ENCODE measurements around the gene SNRPA1.
"Not testable (repeated sequence)": the region's sequence is repeated elsewhere in the genome, so short reads cannot be mapped to it uniquely, and the experiment has no call there.

SNRPA1 gene

GRCh38 chr15:101296418-101297405, 1.7 kb upstream of the SNRPA1 start:
- CTCF ChIA-PET: interaction anchor here (0.6 to 5.4 kb wide), 7 partner anchors 20 to 370 kb away, joined by 3 to 20 read pairs (median 7); no protein-coding TSS in a partner anchor
- no peak for DNase-seq
- Mint-ChIP-seq H3K36me3 (peaks cover 18% of the 10 kb centered on the region), H3K4me3 (peak overlapping the region; percentile 87), H3K27me3 (no peaks in the 10 kb centered on the region), H3K9me3 (no peaks in the 10 kb centered on the region), H3K27ac (no peak overlapping the region), H3K4me1 (peaks cover 36% of the 10 kb centered on the region)

GRCh38 chr15:101295607-101296161, 636 bp upstream of the SNRPA1 start:
- no peak for DNase-seq
- H3K36me3 Mint-ChIP-seq: peaks cover 21% of the 10 kb centered on the region
- peaks cover 40% of the 10 kb centered on the region for H3K4me1 Mint-ChIP-seq
- peak overlapping the region; percentile 91 for H3K27ac Mint-ChIP-seq
- H3K27me3 Mint-ChIP-seq: no peaks in the 10 kb centered on the region
- CTCF ChIA-PET: interaction anchor here (0.6 to 5.4 kb wide), 9 partner anchors 9 to 371 kb away, joined by 3 to 20 read pairs (median 4); no protein-coding TSS in a partner anchor
- H3K4me3 Mint-ChIP-seq: peak overlapping the region; percentile 87
- no peaks in the 10 kb centered on the region for H3K9me3 Mint-ChIP-seq

- DNase-seq: no peak
- Mint-ChIP-seq H3K4me3 (peak overlapping the region; percentile 87), H3K27me3 (no peaks in the 10 kb centered on the region), H3K9me3 (no peaks in the 10 kb centered on the region), H3K36me3 (peaks cover 38% of the 10 kb centered on the region), H3K27ac (peak overlapping the region; percentile 91), H3K4me1 (peaks cover 57% of the 10 kb centered on the region)
- CTCF ChIA-PET: interaction anchor here (0.9 to 5.4 kb wide), 5 partner anchors 27 to 349 kb away, joined by 3 to 20 read pairs (median 3); no protein-coding TSS in a partner anchor
Observed at GRCh38 chr15:101293122-101293521, 1.9 kb downstream of the SNRPA1 start.

GRCh38 chr15:101288905-101289513, 6.0 kb downstream of the SNRPA1 start:
- H3K4me3 Mint-ChIP-seq: no peak overlapping the region
- H3K27ac Mint-ChIP-seq: peak overlapping the region; percentile 50
- peaks cover 67% of the 10 kb centered on the region for H3K36me3 Mint-ChIP-seq
- no peaks in the 10 kb centered on the region for H3K27me3 Mint-ChIP-seq
- CTCF ChIA-PET: interaction anchor here (0.6 to 3.6 kb wide), 20 partner anchors 9 to 371 kb away, joined by 3 to 31 read pairs (median 4); partner anchors contain the start of gene TM2D3
- DNase-seq: no peak
- no peaks in the 10 kb centered on the region for H3K9me3 Mint-ChIP-seq
- H3K4me1 Mint-ChIP-seq: peaks cover 54% of the 10 kb centered on the region

DNA sequence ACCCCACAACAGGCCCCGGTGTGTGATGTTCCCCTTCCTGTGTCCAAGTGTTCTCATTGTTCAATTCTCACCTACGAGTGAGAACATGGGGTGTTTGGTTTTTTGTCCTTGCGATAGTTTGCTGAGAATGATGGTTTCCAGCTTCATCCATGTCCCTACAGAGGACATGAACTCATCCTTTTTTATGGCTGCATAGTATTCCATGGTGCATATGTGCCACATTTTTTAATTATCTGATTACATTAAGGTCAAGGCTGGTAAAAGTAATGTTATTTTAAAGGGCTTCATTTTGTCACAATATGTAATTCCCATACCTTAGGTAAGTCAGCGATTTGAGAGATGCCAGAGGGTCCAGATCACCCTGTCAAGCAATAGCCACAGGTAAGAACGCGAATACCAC, 7.7 kb downstream of the SNRPA1 start:
- Mint-ChIP-seq H3K36me3 (peaks cover 70% of the 10 kb centered on the region), H3K4me1 (peaks cover 42% of the 10 kb centered on the region), H3K27ac (peak overlapping the region; percentile 24)
- DNase-seq, H3K27me3 Mint-ChIP-seq, H3K9me3 Mint-ChIP-seq, H3K4me3 Mint-ChIP-seq: not testable (repeated sequence)
- CTCF ChIA-PET: interaction anchor here (0.6 to 3.6 kb wide), 10 partner anchors 11 to 367 kb away, joined by 3 to 31 read pairs (median 4); no protein-coding TSS in a partner anchor

DNA sequence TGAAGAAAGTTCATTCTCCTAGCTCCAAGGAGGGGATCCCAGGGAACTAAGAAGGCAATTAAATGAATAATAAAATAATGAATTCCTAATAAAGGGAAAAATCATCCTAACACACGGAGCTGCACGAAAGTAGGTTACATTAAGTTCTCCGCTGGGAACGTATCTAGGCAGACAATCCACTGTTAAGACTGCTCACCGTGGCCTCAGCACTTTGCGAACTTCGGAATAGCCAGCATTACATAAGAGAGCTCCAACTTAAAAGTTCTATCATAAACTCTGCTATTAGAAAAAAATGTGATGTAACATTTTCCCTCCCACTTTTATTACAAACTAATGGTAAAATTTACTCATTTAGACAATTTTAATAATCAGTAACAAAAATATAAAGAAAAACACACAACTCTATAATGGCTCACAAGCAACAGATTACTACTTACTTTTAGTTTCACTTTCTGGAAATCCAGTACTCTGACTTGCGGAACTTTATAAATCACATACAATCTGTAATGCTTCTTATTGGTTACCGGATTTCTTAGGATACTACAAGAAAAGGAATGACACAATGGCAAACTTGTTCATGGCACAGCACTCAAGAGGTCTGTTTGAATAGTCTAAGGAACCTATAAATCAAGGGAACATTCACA, 8.5 kb downstream of the SNRPA1 start:
- Mint-ChIP-seq H3K36me3 (peaks cover 72% of the 10 kb centered on the region), H3K27me3 (no peaks in the 10 kb centered on the region), H3K9me3 (no peaks in the 10 kb centered on the region), H3K27ac (peak overlapping the region; percentile 77), H3K4me1 (peaks cover 34% of the 10 kb centered on the region), H3K4me3 (no peak overlapping the region)
- CTCF ChIA-PET: interaction anchor here (1.2 to 2.0 kb wide), 3 partner anchors 28 to 355 kb away, joined by 3 to 5 read pairs (median 3); no protein-coding TSS in a partner anchor
- DNase-seq: no peak

DNA sequence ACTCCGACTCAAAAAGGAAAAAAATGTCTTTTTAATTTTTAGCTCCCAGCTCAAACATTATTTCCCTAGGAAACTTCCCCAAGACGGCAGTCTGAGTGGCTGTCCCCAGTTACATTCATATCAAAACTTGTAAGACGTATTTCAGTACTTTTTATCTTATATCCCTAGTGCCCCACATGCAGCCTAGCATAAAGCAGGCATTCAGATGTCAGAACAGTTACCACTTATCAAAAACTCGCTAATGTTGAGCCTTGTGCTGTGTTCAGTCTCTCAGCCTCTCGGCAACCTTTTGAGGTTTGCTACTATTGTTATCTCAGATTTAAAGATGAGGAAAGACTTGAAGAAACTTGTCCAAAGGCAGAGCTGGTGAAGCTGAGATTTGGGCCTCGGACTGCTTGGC, 11.1 kb downstream of the SNRPA1 start:
- CTCF ChIA-PET: interaction anchor here (1.1 to 1.8 kb wide), 2 partner anchors 11 to 218 kb away, joined by 4 to 6 read pairs; partner anchors contain the start of gene SNRPA1
- Mint-ChIP-seq H3K27me3 (no peaks in the 10 kb centered on the region), H3K36me3 (peaks cover 72% of the 10 kb centered on the region), H3K4me1 (peaks cover 20% of the 10 kb centered on the region), H3K27ac (peak overlapping the region; percentile 42), H3K9me3 (no peaks in the 10 kb centered on the region), H3K4me3 (no peak overlapping the region)
- DNase-seq: no peak

GRCh38 chr15:101280007-101280406, 15.0 kb downstream of the SNRPA1 start:
- peaks cover 48% of the 10 kb centered on the region for H3K36me3 Mint-ChIP-seq
- H3K27ac Mint-ChIP-seq: no peak overlapping the region

DNA sequence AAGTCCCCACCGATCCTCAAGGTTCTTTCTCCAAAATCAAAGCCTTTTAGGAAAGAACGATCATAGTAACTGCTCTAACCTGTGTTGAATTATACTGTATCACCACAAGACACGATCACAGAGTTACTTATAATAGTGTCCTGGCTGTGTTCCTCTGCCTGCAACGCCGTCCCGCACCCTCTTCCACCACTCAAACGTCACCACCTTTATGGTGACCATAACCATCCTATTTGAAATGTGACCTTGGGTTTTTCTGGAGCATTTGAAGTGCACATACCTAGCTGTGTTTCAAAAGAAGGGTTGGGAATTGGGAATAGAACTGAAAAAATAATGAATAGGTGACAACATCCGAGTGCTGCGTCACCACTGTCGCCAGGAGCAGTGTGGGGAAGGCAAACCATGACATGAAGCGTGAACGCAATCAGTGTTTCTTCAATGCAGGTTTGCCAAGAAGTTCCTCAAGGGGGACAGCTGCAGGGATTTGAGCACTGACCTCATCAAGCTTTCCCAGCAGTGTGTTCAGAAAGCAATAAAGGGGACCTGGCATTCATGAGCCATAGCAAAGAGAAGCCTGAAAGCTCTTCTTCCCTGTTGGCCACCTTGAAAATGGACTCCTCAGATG, 17.0 kb downstream of the SNRPA1 start:
- Mint-ChIP-seq H3K9me3 (no peaks in the 10 kb centered on the region), H3K36me3 (peaks cover 55% of the 10 kb centered on the region), H3K27me3 (no peaks in the 10 kb centered on the region)

More at GRCh38 chr15:101280007-101280406, 15.0 kb downstream of the SNRPA1 start:
- CTCF ChIA-PET: interaction anchor here (0.7 kb wide), 1 partner anchor 375 kb away, joined by 3 read pairs; no protein-coding TSS in a partner anchor
- H3K4me3 Mint-ChIP-seq: no peak overlapping the region
- peaks cover 25% of the 10 kb centered on the region for H3K4me1 Mint-ChIP-seq
- H3K27me3 Mint-ChIP-seq: no peaks in the 10 kb centered on the region
- H3K9me3 Mint-ChIP-seq: no peaks in the 10 kb centered on the region
- DNase-seq: no peak

GRCh38 chr15:101277038-101277822, 17.8 kb downstream of the SNRPA1 start, which contains the start of gene SELENOS:
SELENOS (minus strand) TSS chr15:101277485; CDS start chr15:101277417, 68 bp downstream.
- CTCF ChIA-PET: interaction anchor here (0.9 to 1.5 kb wide), 2 partner anchors 12 to 44 kb away, joined by 3 read pairs; no protein-coding TSS in a partner anchor
- Mint-ChIP-seq H3K4me3 (peak within 1 kb of the TSS; percentile 93), H3K27ac (peak within 1 kb of the TSS; percentile 88), H3K36me3 (peaks cover 56% of the 10 kb centered on the region), H3K27me3 (no peaks in the 10 kb centered on the region), H3K4me1 (peaks cover 29% of the 10 kb centered on the region), H3K9me3 (no peaks in the 10 kb centered on the region)
- DNase-seq: peak; percentile 91

More for the DNA sequence above, 17.0 kb downstream of the SNRPA1 start:
- CTCF ChIA-PET: interaction anchor here (0.9 to 1.3 kb wide), 3 partner anchors 12 to 370 kb away, joined by 3 to 5 read pairs (median 3); no protein-coding TSS in a partner anchor
- DNase-seq: no peak
- peak overlapping the region; percentile 93 for H3K4me3 Mint-ChIP-seq
- peak overlapping the region; percentile 85 for H3K27ac Mint-ChIP-seq
- H3K4me1 Mint-ChIP-seq: peaks cover 29% of the 10 kb centered on the region

GRCh38 chr15:101276501-101277037, 18.5 kb downstream of the SNRPA1 start:
- Mint-ChIP-seq H3K36me3 (peaks cover 50% of the 10 kb centered on the region), H3K4me3 (peak overlapping the region; percentile 93)
- CTCF ChIA-PET: interaction anchor here (0.7 to 4.2 kb wide), 4 partner anchors 12 to 238 kb away, joined by 3 to 19 read pairs (median 4); no protein-coding TSS in a partner anchor

DNA sequence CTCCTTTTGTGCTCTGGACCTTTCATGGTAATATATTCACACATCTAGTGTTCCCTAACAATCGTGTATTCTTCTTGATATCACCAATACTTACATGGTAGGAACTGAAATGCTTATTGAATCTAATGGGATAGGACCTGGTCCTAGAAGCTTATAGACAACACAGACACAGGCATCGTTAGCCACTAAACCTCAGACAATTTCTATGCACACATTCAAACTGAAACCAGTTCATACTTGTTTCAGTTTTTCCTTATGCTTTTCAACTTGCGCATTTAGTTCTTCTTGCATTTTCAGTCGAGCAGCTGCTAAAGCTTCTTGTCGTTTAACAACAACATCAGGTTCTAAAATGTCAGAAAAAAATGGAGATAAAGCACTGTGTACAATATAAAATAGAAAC, 20.0 kb downstream of the SNRPA1 start:
- Mint-ChIP-seq H3K36me3 (peaks cover 50% of the 10 kb centered on the region), H3K4me1 (peaks cover 29% of the 10 kb centered on the region), H3K27me3 (no peaks in the 10 kb centered on the region), H3K9me3 (no peaks in the 10 kb centered on the region), H3K27ac (peak overlapping the region; percentile 11), H3K4me3 (no peak overlapping the region)
- CTCF ChIA-PET: interaction anchor here (1.2 to 4.2 kb wide), 6 partner anchors 14 to 266 kb away, joined by 4 to 19 read pairs (median 6); partner anchors contain the start of gene SNRPA1
- no peak for DNase-seq

More at GRCh38 chr15:101276501-101277037, 18.5 kb downstream of the SNRPA1 start:
- H3K9me3 Mint-ChIP-seq: no peaks in the 10 kb centered on the region
- peaks cover 29% of the 10 kb centered on the region for H3K4me1 Mint-ChIP-seq
- peak; percentile 36 for DNase-seq
- no peaks in the 10 kb centered on the region for H3K27me3 Mint-ChIP-seq
- H3K27ac Mint-ChIP-seq: peak overlapping the region; percentile 88

Data from activated naive CD4-positive, alpha-beta T cell treated with anti-CD3 and anti-CD28 coated beads, Interleukin-2, amount 10 ng/mL, durations not matched to agents 7 days and 5 days (primary cell).